Fibroblast of lung (primary cell): ENCODE measurements around the gene DENND6B. TPM values are rescaled to one million over a fixed set of nuclear protein-coding genes. Genes with fewer than 3 reads are reported as not detected.

ENCODE experiments used
- DNase-seq, 2 donors: peaks; one replicate each; pipeline versions ENCODE4 v3.0.0 to v3.0.0-alpha.2; 2010; ENCODE audit warnings: low read depth in 2 of 2
- H2AFZ ChIP-seq: 2 replicates; pipeline ENCODE4 v1.5.1; 2012; ENCODE audit warnings: low read length, control low read depth, inconsistent platforms
- H3K27ac ChIP-seq: 2 replicates; pipeline ENCODE4 v1.5.1; 2011; ENCODE audit warnings: low read length, control low read depth; ENCODE audit not compliant: insufficient read depth
- H3K27me3 ChIP-seq: 2 replicates; pipeline ENCODE4 v1.5.1; 2011; ENCODE audit warnings: mild to moderate bottlenecking, low read length; ENCODE audit not compliant: control insufficient read depth, insufficient read depth
- H3K36me3 ChIP-seq: 2 replicates; pipeline ENCODE4 v1.5.1; 2011; ENCODE audit warnings: low read length; ENCODE audit not compliant: control insufficient read depth, insufficient read depth
- H3K4me1 ChIP-seq: 2 replicates; pipeline ENCODE4 v1.5.1; 2011; ENCODE audit warnings: low read length; ENCODE audit not compliant: control insufficient read depth, insufficient read depth; ENCODE audit errors: extremely low read depth
- H3K4me2 ChIP-seq: 2 replicates; pipeline ENCODE4 v1.5.1; 2011; ENCODE audit warnings: low read length, control low read depth; ENCODE audit not compliant: insufficient read depth; ENCODE audit errors: extremely low read depth
- H3K4me3 ChIP-seq, 4 experiments: fragments of 200-600 bp in 1 of 4; sonication (generic) in 1 of 4; replicated peaks in 1 of 4; 2 replicates each; pipeline ENCODE4 v1.5.1; 2011 to 2016; ENCODE audit warnings: low read length in 4 of 4, low read depth in 3 of 4, mild to moderate bottlenecking in 3 of 4, control low read depth in 2 of 4, inconsistent platforms in 1 of 4, mixed read lengths in 1 of 4; ENCODE audit not compliant: insufficient read depth in 1 of 4; ENCODE audit errors: control extremely low read depth in 1 of 4
- H3K79me2 ChIP-seq: 2 replicates; pipeline ENCODE4 v1.5.1; 2012; ENCODE audit warnings: mild to moderate bottlenecking, low read length, inconsistent platforms; ENCODE audit not compliant: control insufficient read depth, insufficient read depth
- H3K9ac ChIP-seq: 2 replicates; pipeline ENCODE4 v1.5.1; 2011; ENCODE audit warnings: mild to moderate bottlenecking, low read length, control low read depth; ENCODE audit not compliant: insufficient read depth
- H3K9me3 ChIP-seq: 2 replicates; pipeline ENCODE4 v1.5.1; 2012; ENCODE audit warnings: low read depth, low read length; ENCODE audit not compliant: control insufficient read depth, insufficient read depth
- H4K20me1 ChIP-seq: 2 replicates; pipeline ENCODE4 v1.5.1; 2011; ENCODE audit warnings: low read length; ENCODE audit not compliant: control insufficient read depth, insufficient read depth; ENCODE audit errors: extremely low read depth
- EZH2 ChIP-seq: IDR thresholded peaks from 2 replicates; pipeline ENCODE4 v1.5.1; 2012; ENCODE audit warnings: low read length, control low read depth, mild to moderate bottlenecking; ENCODE audit errors: missing control alignments
- polyA plus RNA-seq, 2 donors: library from polyadenylated mRNA; depleted of rRNA in 1 of 2; stranded (reverse) in 1 of 2; unstranded in 1 of 2; fragments of >200 nt; gene quantifications; 2 replicates each; pipeline ENCODE4 v1.2.1, GENCODE V29; 2011 to 2012; ENCODE audit warnings: missing spikeins in 1 of 2
- total RNA-seq: library from RNA; depleted of rRNA; stranded (reverse); fragments of >200 nt; gene quantifications from 2 replicates; pipeline ENCODE4 v1.2.1, GENCODE V29; 2014
- TF ChIP-seq, protein P1 (sequence below), 2 donors: IDR thresholded peaks in 1 of 2; conservative IDR thresholded peaks in 1 of 2; 1 replicate in 1 of 2; 2 replicates in 1 of 2; pipeline ENCODE4 v1.5.1; 2011 to 2012; ENCODE audit warnings: low read length in 2 of 2, control low read depth in 1 of 2, inconsistent platforms in 1 of 2, low read depth in 1 of 2, mild to moderate bottlenecking in 1 of 2

Gene DENND6B
- total and polyA plus RNA-seq, 2 donors (not counting 1 experiment from before 2014, with no cell fraction given), result 1.9 to 2.0 TPM

DNA sequence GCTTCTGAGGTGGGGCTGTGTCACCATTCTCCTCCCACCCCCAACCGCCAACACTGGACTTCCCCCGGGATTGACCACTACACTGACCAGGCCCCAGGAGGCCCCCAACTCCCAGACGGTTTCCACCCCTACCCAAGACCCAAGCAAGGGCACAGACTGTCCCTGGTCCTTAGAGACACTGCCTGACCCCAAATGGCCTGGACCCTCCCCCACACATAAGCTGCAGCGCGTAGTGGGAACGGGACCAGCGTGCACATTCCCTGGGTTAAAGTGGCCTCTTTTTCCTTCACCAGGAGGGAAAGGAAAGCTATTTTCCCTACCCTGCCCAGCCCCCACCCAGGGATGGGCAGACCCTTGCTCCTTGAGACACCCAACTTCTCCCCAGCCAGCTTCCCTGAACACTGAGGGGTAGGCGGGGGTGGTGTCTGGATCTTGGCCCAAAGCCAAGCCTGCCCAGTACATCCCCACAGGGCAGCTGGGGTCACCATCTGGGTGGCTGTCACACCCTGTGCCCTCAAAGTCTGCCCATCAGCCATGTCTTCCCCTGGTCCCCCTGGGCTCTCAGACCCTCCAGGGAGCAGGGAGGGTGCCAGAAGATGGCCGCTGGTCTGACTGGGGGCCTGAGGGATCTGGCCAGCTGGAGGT is 63.7 kb downstream of the DENND6B start:
- H3K4me3 ChIP-seq, result no peak overlapping the region
- no peak overlapping the region for H3K27ac ChIP-seq
- peaks cover 6% of the 10 kb centered on the region for H3K4me1 ChIP-seq
- H3K9ac ChIP-seq, result no peak overlapping the region
- no peak overlapping the region for H2AFZ ChIP-seq
- TF ChIP-seq EZH2, result no peak
- TF ChIP-seq, protein P1, sequence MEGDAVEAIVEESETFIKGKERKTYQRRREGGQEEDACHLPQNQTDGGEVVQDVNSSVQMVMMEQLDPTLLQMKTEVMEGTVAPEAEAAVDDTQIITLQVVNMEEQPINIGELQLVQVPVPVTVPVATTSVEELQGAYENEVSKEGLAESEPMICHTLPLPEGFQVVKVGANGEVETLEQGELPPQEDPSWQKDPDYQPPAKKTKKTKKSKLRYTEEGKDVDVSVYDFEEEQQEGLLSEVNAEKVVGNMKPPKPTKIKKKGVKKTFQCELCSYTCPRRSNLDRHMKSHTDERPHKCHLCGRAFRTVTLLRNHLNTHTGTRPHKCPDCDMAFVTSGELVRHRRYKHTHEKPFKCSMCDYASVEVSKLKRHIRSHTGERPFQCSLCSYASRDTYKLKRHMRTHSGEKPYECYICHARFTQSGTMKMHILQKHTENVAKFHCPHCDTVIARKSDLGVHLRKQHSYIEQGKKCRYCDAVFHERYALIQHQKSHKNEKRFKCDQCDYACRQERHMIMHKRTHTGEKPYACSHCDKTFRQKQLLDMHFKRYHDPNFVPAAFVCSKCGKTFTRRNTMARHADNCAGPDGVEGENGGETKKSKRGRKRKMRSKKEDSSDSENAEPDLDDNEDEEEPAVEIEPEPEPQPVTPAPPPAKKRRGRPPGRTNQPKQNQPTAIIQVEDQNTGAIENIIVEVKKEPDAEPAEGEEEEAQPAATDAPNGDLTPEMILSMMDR (conservative IDR thresholded peaks at IDR 0.05 in 1 of 2, IDR thresholded peaks at IDR 0.05 in 1 of 2; ENCODE audit: low read depth in 1 of 2, low read length in 2 of 2), result no peak
- H3K4me2 ChIP-seq, result no peak overlapping the region
- no peaks in the 10 kb centered on the region for H3K9me3 ChIP-seq
- H3K79me2 ChIP-seq, result peaks cover 8% of the 10 kb centered on the region
- H3K27me3 ChIP-seq, result no peaks in the 10 kb centered on the region
- no peaks in the 10 kb centered on the region for H4K20me1 ChIP-seq
- no peak for DNase-seq
- H3K36me3 ChIP-seq, result no peaks in the 10 kb centered on the region

DNA sequence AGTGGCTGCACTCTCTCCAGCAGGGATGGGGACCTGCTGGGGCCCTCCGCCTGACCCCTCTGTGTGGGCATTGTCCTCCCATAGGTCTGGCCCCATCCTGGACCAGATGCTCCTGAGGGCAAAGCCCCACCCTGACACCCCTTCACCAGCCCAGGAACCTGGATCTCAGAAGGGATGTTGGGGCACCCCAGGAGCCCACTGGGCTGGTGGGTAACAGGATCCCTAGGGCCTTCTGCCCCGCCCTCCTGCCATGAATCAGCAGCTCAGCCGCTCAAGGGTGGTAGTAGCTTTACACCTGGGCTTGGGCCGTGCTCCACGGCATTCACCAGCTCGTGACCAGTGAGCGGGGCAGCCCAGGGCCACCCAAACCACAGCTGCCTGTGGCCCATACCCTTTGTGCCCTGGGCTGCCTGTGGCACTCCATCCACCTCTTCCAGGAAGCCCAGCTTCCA is 64.3 kb downstream of the DENND6B start:
- Histone ChIP-seq H2AFZ (no peak overlapping the region), H3K4me2 (no peak overlapping the region), H3K27ac (no peak overlapping the region), H3K27me3 (no peaks in the 10 kb centered on the region), H3K4me1 (peaks cover 6% of the 10 kb centered on the region), H3K36me3 (peaks cover 2% of the 10 kb centered on the region), H3K79me2 (peaks cover 8% of the 10 kb centered on the region), H3K4me3 (no peak overlapping the region), H4K20me1 (no peaks in the 10 kb centered on the region), H3K9ac (no peak overlapping the region), H3K9me3 (no peaks in the 10 kb centered on the region)
- no peak for DNase-seq
- TF ChIP-seq EZH2, result no peak
- TF ChIP-seq, protein P1 (conservative IDR thresholded peaks at IDR 0.05 in 1 of 2, IDR thresholded peaks at IDR 0.05 in 1 of 2; ENCODE audit: low read depth in 1 of 2, low read length in 2 of 2), result no peak

DNA sequence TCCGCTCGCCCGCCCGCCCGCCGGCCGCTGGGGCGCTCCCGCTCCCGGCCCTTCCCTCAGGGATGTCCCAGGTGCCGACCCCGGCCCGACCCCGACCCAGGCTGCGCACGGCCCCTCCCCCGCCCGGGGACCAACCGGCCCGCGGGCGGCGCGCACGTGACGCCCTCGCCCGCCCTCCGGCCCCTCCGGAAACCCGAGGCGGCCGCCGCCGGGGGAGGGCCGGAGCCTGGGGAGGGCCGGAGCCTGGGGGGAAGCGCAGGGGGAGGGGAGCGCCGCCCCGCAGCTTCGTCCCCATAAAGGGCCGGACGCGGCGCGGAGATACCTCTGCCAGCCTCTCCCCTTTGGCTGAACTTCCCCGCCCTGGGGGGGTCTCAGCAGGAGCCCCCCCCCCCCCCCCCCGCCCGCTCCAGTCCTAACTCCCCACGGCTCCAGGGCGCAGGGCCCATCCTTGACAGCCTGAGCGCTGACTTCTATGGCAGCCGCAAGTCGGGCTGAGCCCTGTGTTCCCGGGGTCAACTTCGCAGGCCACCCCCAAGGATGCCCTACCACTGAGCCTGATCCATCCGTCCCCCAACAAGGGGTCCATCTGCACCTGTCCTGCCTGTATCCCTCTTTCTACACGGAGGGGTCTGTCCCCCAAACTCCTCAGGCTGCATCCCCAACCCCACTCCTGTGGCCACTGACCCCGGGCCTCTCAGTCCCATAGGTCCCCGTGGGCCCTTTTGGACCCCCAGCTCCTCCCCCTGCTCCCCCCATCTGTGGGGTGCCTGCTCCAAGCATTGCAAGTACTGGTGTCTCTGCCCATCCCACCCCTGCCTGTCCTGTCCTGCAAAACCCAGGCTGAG is 65.0 kb downstream of the DENND6B start, which contains the start of gene MAPK12:
Gene MAPK12, minus strand, starts transcription at position 69 of the 845 bp plus-strand sequence. CDS start 174 bp downstream, outside the sequence.
- peaks cover 6% of the 10 kb centered on the region for H3K4me1 ChIP-seq
- H2AFZ ChIP-seq, result peak within 1 kb of the TSS; percentile 46
- H3K27me3 ChIP-seq, result no peaks in the 10 kb centered on the region
- no peaks in the 10 kb centered on the region for H3K9me3 ChIP-seq
- peaks cover 8% of the 10 kb centered on the region for H3K79me2 ChIP-seq
- peak within 1 kb of the TSS; percentile 62 to 73 (median 70) for H3K4me3 ChIP-seq
- H3K9ac ChIP-seq, result peak within 1 kb of the TSS; percentile 72
- H3K27ac ChIP-seq, result peak within 1 kb of the TSS; percentile 54
- DNase-seq, result peak in 1 of 2 donors; percentile 45
- no peaks in the 10 kb centered on the region for H4K20me1 ChIP-seq
- H3K36me3 ChIP-seq, result peaks cover 5% of the 10 kb centered on the region
- TF ChIP-seq EZH2, result no peak
- TF ChIP-seq, protein P1 (conservative IDR thresholded peaks at IDR 0.05 in 1 of 2, IDR thresholded peaks at IDR 0.05 in 1 of 2; ENCODE audit: low read depth in 1 of 2, low read length in 2 of 2), result no peak
- peak within 1 kb of the TSS; percentile 81 for H3K4me2 ChIP-seq
